GM18502 (cell line): ENCODE results near the gene C2orf42.
"Not testable (repeated sequence)": the region's sequence is repeated elsewhere in the genome, so short reads cannot be mapped to it uniquely, and the experiment has no call there.

ENCODE experiments used
- ATAC-seq: cut with Tn5 transposase; IDR thresholded peaks from one replicate; pipeline ENCODE4 v1.9.1; 2021; ENCODE audit warnings: mild to moderate bottlenecking; ENCODE audit not compliant: unreplicated experiment, poor library complexity

C2orf42 gene

DNA sequence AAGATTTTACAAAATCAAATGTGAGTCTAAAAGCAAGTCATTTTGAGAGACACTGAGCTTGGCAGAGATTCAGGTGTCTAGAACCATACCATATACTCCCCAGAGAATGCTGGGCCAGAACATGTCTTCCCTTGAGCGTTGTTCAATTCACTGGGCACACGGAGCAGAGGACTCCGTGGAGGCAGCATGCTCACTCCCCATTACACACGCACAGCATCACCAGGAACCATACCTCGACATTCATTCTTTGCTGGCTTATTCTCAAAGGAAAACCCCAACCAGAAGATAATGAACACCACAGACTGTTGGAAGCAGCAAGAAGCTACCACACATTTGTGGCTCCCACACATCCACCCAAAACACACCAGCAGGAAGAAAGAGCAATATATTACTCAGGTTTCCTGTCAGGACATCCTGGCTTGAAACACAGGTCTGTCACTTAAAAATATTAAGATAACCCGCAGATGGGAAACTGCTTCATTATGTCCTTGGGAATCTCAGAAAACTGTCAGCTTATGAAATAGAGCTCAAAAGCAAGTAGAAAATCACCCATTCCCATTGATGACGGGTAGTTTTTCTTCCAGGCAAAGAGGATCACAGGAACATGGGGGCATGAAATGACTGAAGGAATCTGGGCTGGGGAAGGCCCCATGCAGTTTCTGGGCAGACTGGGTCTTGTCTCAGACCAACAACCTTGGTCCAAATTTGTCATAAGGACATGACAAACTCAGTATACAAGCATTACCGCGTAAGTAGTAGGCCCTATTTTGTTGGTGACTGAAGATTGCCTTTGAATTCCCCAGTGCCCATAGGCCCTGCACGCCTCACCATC is 57.1 kb downstream of the C2orf42 start:
- no peak for ATAC-seq

DNA sequence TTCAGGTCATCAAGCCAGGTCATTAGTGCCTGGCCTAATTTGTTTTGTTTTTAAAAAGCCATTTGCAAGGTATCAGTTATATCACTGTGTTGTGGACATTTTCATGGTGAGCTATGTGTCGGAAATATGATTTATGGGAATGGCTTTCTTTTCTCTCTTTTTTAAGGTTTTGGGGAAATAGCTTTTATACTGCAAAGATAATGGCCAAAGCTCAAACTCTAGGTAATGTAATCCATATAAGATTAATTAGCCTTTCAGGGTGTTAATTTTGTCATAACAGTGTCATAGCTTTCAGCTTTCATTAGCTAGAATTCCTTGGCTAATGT is 57.7 kb downstream of the C2orf42 start:
- no peak for ATAC-seq

DNA sequence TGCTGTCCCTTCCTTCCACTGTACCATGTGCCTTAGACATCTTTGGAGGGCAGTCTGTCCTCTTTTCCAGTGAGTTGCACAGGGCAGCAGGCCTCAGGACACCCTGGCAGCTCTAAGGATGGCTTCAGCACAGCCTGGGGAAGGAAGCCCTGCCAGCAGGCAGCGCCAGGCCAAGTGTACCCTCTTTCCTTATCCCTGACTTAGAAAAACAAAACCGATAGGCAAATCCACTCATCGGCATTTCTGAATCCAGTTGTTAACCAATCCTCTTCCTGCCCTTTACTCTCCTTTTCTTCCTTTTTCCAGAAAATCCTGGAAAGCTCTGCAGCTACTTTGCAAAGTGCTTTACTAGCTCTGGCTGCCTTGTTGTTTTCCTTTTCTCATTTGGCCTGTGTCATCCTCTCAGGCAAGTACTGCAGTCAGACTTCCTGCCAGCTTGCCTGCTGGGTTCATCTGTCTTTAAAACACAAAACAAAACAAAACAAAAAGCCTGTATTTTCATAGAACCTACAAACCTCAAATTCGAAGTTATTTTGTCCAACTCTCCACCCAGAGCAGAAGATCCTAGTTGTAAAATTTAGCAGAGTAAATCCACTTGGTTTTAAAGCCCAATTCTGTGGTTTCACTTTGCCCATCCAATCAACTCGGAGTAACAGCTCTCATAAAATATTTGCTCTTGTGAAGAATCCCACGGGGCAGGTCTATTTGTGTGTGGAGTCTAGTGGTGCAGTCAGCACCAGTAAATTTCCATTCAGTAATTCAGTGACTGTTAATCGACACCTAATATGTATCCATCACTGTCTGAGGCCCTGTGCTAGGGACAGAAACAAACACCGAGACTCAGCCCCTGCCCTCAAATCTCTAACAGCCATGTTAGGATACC is 58.3 kb downstream of the C2orf42 start:
- ATAC-seq, result peak; percentile 54

DNA sequence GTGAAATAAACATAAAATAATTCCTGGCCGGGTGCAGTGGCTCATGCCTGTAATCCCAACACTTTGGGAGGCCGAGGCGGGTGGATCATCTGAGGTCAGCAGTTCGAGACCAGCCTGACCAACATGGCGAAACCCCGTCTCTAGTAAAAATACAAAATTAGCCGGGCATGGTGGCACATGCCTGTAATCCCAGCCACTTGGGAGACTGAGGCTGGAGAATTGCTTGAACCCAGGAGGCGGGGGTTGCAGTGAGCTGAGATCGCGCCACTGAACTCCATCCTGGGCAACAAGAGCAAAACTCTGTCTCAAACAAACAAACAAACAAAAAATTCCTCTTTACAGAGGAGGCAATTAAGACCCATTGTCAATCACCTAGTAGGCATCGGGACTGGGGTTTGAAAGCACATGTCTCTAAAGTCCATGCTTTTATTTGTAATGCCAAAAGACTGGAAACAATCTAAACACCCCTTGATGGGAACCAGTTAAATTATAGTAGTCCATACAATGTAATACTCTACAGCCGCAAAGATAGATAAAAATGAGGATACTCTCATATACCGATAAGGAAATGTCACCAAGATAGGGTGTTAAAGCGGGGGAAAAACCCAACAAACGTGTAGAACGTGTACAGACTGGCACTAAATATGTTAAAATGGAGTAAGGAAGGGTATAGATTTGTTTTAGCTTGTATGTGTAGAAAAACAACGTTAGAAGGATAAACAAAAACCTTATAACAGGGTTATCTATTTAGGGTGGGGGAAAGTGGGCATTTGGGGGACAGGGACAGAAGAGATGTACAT is 59.3 kb downstream of the C2orf42 start:
- not testable (repeated sequence) for ATAC-seq

DNA sequence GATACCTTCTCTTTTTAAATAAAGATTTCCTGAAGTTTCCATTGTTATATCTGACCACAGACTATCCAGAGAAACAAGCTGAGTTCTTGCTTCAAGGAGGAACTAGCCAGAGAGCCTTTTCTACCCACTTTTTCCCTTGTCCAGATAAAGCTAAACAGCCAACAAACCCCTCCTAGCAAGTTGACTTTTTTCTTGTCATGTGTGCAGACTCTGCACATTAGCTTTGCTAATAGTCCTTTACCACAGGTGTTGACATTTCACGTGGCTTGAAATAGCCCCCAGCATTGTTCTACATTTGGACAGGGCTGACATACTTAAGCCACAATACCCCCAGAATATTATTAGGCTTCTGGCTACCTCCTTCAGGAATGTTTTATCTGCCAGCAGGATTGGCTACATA is 62.8 kb downstream of the C2orf42 start:
- no peak for ATAC-seq

DNA sequence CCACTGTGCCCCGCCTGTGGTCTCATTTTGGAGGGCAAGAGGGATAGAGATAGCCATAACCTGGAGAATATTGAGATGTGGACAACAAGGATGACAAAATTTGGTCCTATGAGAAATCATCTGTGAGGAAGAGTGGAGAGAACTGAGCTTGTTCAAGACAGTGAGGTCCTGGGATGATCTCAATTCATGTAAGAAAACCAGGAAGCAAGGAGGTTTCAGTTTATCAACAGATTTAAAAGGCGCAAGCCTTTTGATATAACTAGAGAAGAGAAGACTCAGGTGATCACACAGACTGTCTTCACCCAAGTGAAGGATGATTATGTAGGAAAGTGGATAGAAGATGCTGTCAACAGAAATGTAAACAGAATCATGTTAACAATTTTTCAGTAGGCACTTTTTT is 64.4 kb downstream of the C2orf42 start:
- ATAC-seq, result no peak

DNA sequence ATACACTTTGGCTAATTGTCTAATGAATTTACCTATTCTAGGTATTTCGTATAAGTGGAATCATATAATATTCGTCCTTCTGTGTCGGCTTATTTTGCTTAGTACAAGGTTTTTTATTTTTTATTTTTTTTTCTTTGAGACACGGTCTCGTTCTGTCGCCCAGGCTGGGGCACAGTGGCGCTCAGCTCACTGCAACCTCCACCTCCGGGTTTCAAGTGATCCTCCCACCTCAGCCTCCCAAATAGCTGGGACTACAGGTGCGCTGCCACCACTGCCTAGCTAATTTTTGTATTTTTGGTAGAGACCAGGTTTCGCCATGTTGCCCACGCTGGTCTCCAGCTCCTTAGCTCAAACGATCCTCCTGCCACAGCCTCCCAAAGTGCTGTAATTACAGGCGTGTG is 65.3 kb downstream of the C2orf42 start:
- no peak for ATAC-seq

DNA sequence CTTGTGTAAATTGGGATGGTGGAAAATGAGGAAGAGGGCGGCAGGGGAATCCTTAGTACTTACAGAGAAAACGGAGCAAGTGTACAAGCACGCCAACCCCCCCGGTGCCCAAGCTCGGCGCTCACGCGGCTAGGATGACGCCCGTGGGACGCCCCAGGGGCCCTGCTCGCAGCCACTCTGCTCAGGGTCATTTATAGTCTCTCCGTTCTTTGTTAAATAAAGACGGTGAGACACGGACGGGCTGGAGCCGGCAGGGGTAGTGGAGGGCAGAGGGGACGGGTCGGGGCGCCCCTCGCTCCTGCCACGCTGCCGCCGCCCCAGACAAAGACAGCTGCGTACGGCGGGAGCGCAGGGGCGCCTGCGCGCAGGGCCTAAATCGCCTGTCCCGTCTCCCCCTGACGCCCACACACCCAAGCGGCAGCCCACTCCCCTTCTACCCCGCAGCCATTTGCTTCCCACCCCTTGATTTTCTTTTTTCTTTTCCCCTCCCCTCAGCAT is 65.8 kb downstream of the C2orf42 start:
- ATAC-seq, result no peak

DNA sequence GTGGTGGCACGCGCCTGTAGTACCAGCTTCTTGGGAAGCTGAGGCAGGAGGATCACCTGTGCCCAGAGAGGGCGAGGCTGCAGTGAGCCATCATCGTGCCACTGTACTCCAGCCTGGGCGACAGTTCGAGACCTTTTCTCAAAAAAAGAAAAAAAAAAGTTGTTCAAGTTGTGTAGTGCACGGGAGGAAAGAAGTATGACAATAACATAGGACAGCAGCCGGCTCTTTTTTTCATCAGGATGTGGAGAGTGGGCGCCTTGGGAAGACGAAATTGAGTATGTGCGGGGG is 67.0 kb downstream of the C2orf42 start:
- ATAC-seq, result no peak

DNA sequence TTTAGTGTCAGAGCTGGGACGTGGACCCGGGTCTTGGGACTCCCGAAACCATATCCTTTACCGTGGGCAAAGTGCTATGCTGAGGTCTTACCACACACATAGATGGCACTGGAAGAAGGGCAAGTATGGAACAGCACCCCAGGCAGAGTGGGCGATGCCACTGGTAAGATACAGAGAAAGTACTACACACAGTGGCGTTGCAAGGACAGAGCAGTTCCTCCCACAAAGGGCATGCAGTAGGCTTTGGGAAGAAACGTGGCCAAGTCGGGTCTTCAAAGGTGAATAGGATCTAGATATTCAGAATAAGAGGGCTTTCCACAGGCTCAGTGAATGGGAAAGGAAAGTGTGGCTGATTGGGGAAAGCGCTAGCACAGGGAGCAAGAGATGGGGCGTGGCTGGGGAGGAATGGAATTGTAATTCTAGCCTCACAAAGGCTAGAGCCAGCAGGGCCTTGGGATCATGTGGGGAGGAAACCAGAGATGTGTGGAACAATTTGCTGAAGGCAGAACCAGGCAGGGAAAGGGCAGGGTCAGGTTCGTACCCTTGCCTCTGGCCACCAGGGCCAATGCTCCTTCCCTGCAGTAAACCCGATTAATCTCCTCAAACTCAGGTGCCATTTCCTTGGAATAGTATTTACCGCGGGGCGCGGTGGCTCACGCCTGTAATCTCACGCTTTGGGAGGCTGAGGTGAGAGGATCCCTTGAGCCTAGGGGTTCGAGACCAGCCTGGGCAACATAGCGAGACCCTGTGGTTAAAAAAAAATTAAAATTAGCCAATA is 67.6 kb downstream of the C2orf42 start:
- ATAC-seq, result no peak

DNA sequence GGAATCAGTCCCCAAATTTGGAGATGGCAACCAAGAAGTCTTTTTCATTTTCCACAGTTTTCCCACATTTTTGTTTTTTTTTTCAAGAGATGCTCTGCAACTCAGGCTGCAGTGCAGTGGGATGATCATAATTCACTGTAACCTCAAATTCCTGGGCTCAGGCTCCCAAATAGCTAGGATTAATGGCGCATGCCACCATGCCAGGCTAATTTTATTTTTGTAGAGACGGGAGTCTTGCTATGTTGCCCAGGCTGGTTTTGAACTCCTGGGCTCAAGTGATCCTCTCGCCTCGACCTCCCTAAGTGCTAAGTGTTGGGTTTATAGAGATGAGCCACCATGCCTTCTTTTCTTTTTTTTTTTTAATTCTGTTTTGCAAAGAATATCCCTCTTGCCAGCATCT is 68.3 kb downstream of the C2orf42 start:
- no peak for ATAC-seq

DNA sequence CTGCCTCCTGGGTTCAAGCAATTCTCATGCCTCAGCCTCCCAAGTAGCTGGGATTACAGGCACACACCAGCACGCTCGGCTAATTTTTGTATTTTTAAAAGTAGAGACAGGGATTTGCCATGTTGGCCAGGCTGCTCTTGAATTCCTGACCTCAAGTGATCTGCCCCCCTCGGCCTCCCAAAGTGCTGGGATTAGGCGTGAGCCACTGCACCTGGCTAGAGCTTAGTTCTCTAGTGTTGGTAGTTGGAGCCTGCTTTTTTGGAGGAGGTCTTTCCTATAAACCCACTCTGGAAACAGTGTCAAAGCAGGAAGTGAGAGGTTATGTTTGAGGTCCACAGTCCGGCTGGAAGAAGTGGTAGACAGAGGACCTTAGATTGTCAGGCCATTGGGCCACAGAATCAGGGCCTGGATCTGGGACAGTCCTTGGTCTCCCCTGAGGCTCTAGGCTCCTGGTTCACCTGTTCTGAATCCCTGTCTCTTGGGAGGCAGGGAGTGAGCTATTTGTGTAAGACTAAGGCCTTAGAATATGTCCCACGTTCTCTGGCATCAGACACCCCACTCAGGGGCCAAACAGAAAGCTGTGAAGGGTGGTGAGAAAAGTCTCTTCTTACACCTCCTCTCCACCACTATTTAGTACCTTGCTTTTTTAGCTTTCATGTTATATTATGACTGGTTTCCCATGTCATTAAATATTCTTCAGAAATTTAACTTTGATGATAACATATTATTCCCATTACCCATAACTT is 69.0 kb downstream of the C2orf42 start:
- peak; percentile 3 for ATAC-seq

DNA sequence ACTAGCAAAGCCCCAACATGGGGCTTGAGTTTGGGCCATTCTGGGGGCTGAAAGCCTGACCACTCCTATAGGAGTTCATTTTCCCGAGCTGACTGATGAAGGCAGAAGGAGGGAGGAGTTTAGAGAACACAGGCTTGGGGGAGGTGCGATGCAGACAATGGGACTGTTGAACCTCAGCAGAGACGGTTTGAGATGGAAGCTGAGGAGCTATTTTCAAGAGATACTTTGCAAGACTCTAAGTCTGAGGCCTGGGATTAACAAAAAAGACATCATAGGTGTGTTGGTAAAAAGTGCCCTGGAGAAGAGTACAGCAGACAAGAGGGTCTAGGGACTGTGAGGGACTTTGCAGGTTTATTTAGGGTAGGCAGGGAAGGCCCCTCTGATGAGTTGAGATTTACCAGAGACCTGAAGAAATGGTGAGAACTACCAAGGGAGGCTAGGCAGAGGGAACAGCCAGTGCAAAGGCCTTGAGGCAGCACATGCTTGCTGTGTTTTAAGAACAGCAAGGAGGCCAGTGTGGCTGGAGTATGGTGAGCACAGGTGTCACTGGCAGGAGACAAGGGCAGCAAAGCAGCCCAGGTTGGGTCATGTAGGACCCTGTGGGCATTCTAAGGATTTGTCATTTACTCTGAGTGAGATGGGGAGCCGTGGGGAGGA is 71.9 kb downstream of the C2orf42 start:
- no peak for ATAC-seq

DNA sequence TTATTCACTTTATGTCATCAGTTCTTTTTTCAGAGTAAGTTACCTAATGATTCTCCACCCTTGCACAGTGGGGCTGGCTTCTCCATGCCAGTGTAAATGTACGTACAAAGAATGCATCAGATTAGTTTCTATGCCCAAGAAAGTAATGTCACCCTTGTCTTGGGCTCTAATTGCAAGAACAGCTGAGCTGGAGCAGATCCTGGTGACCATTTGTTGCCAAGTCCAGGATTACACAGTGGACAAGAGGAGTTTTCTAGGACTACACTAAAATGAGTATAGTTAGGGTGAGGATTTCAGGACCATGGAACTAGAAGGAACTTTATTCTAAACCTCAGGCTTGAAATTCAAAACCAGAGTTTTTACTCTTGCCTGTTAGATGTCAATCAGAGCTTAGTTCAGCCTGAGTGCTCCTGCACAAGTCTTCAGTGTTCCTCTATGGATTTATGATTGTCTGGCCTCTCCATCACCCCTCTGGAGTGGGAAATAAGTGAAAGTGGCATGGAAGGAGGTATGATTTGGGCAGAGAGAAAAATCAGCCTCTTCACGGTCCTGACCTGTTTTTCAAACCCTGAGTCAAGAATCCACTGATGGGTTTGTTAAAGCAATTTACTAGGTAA is 73.8 kb downstream of the C2orf42 start:
- no peak for ATAC-seq

DNA sequence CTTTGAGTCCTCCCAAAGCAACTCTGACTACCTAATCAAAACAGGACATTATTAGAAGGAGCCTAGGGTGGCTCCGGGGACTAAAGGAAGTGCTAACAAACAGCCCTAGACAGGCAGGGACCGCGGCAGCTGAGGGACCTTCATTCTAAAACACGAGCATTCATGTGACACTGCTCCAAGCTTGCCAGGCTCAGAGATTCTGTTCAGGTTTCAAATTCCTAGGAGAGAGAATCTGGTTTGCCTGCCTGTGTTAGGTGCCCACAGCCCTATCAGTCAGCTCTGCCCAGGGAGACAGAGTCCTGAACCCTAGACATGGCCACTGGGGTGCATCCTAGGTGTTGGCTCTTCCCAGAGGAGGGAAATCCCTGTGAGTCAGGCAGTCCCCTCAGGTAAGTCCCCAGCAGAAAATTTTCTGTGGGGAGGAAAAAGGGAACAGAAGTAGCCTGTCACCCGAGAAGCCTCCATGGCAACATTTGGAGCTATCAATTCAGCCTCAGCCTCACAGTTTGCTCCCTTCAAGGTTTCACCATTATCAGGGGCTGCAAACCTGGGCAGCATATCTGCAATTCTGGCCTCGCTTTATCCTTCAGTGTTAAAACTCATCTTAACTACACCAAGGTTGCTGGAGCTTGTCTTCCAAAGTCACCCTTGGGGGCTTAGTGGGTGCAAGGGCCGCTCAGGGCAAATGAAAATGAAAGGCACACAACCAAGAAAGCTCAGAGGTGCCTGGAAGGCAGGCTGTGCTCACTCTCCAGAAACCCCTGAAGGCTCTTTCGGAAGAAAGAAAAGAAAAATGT is 75.0 kb downstream of the C2orf42 start:
- ATAC-seq, result peak; percentile 67

DNA sequence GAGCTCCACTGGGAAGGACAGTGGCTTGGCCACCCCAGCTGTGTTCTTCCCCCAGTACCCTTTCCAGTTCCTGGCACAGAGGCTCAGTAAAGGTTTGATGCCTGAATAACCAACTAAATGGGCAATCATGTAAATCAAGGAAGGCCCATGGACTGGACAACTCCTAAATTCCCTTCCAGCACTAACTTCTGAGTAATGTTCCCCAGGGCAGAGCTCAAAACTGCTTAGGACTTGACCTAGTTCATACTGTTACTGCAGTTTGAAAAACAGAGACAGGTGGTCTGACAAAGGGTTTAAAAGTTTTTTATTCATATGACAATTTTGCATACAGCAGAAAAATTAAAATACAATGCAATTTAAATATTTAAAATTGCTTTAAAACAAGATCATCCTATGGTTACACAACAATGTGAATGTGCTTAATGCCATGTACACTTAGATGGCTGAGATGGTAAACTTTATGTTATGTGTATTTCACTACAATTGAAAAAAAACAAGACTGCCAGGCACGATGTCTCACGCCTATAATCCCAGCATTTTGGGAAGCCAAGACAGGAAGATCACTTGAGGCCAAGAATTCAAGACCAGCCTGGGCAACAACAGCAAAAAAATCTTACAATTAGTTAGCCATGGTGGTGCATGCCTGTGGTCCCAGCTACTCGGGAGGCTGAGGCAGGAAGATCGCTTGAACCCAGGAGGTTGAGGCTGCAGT is 77.3 kb downstream of the C2orf42 start:
- no peak for ATAC-seq
